ENCODE measurements around the gene POLE2.

The POLE2 gene

GRCh38 chr14:49636866-49637265 is 51.1 kb downstream of the POLE2 start:
- Histone ChIP-seq H3K36me3 (ENCODE audit: control insufficient read depth in 1 of 2, insufficient read depth in 2 of 2, low read length in 2 of 2) (peaks cover 6 to 7% of the 10 kb centered on the region in 2 donors), H3K4me3 (ENCODE audit: low read depth in 1 of 2, low read length in 2 of 2) (no peak overlapping the region), H3K27me3 (ENCODE audit: control insufficient read depth in 1 of 2, insufficient read depth in 2 of 2, low read length in 2 of 2) (no peaks in the 10 kb centered on the region), H3K9ac (ENCODE audit: low read depth in 1 of 2, low read length in 2 of 2) (no peak overlapping the region), H3K4me1 (ENCODE audit: control insufficient read depth in 1 of 2, insufficient read depth in 2 of 2, low read length in 2 of 2) (peaks cover 9 to 29% of the 10 kb centered on the region in 2 donors), H3K9me3 (ENCODE audit: control insufficient read depth in 1 of 2, low read length in 2 of 2) (no peaks in the 10 kb centered on the region), H3K27ac (ENCODE audit: low read depth, low read length) (no peak overlapping the region)

DNA sequence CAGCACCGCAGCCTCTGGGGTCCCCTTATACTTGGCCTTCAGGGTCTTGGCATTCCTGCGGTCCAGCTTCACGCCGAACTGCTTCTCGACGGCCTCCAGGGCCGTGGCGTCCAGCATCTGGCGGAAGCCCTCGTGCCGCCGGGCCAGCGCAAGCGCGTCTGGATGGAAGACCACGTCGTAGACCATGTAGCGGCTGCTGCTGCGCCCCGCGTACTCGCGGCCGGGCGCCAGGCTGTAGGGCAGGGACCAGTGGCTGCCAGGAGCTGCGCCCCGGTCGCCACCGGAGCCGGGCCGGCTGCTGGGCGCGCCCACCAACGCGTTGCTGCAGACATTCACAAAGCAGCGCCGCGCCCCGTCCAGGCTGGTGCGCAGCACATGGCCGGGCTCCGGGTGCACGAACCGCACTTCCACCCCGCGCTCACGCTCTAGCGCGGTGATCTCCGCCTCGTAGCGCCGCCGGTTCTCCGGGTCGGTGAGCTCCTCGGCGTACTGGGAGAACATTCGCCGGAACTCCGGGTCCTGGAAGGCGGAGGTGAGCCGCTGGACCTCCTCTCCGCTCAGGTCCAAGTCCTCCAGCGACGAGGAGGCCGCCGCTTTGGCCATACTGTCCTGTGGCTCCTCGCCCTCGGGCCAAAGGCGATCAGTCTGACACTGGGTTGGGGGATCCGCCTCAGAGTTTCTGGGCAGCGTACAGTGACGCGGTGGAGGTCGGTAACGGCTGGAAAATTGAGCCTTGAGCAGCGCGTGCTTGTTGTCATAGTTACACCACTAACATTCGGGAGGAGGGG is 53.3 kb downstream of the POLE2 start, which contains the start of gene DNAAF2:
DNAAF2 (minus strand) TSS at position 698 of the 788 bp plus-strand sequence; CDS start at position 603, 95 bp downstream.
- H3K4me1 ChIP-seq (ENCODE audit: control insufficient read depth in 1 of 2, insufficient read depth in 2 of 2, low read length in 2 of 2), result peaks cover 3 to 10% of the 10 kb centered on the region in 2 donors

GRCh38 chr14:49633640-49634546 is 54.1 kb downstream of the POLE2 start:
- Histone ChIP-seq H3K9me3 (ENCODE audit: control insufficient read depth in 1 of 2, low read length in 2 of 2) (no peaks in the 10 kb centered on the region), H3K4me1 (ENCODE audit: control insufficient read depth in 1 of 2, insufficient read depth in 2 of 2, low read length in 2 of 2) (peaks cover 3 to 10% of the 10 kb centered on the region in 2 donors), H3K27ac (ENCODE audit: low read depth, low read length) (peak overlapping the region; percentile 98), H3K9ac (ENCODE audit: low read depth in 1 of 2, low read length in 2 of 2) (peak overlapping the region; percentile 95 to 96), H3K4me3 (ENCODE audit: low read depth in 1 of 2, low read length in 2 of 2) (peak overlapping the region; percentile 92 to 96), H3K36me3 (ENCODE audit: control insufficient read depth in 1 of 2, insufficient read depth in 2 of 2, low read length in 2 of 2) (peaks cover 4 to 6% of the 10 kb centered on the region in 2 donors), H3K27me3 (ENCODE audit: control insufficient read depth in 1 of 2, insufficient read depth in 2 of 2, low read length in 2 of 2) (no peaks in the 10 kb centered on the region)

More for the DNA sequence above, 53.3 kb downstream of the POLE2 start, which contains the start of gene DNAAF2:
- H3K9ac ChIP-seq (ENCODE audit: low read depth in 1 of 2, low read length in 2 of 2), result peak within 1 kb of the TSS; percentile 95 to 96
- peaks cover 6 to 7% of the 10 kb centered on the region in 2 donors for H3K36me3 ChIP-seq (ENCODE audit: control insufficient read depth in 1 of 2, insufficient read depth in 2 of 2, low read length in 2 of 2)
- peak within 1 kb of the TSS; percentile 92 to 96 for H3K4me3 ChIP-seq (ENCODE audit: low read depth in 1 of 2, low read length in 2 of 2)
- peak within 1 kb of the TSS; percentile 98 for H3K27ac ChIP-seq (ENCODE audit: low read depth, low read length)
- H3K9me3 ChIP-seq (ENCODE audit: control insufficient read depth in 1 of 2, low read length in 2 of 2), result no peaks in the 10 kb centered on the region
- no peaks in the 10 kb centered on the region for H3K27me3 ChIP-seq (ENCODE audit: control insufficient read depth in 1 of 2, insufficient read depth in 2 of 2, low read length in 2 of 2)

DNA sequence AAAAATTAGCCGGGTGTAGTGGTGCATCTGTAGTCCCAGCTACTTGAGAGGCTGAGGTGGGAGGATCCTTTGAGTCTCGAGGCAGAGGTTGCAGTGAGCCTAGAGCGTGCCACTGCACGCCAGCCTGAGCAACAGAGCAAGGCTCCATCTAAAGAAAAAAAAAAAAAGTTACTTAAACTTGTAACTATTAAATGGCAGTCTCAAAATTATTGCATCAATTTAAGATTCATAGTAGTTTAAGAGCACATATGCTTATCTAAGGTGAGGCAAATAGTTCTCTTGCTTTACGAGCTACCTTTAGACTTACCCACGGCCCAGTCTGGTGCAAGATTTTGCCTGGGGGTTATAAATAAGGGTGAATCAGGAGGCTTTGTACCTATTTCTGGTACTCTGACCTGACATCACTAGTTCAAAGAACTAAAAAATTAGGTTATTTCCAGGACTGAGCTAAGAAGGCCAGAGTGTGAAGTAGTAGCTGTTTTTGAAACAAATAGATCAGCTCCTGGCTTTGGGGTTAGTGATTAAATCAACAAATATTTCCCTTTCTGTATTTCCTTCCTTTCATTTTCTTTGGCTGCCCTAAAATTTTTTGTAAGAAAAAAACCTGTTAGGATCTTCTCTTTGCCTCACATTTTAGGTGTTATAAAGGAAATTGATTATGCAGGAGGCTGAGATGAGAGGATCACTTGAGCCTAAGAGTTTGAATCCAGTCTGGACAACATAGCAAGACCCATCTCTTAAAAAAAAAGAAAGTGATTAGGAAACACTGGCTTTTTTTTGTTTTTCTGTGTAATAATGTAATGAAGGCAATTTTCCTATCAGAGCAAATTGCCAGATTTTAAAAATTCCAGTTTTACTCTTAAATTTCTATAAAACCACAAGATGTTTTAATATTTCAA is 63.8 kb downstream of the POLE2 start:
- Histone ChIP-seq H3K27ac (ENCODE audit: low read depth, low read length) (no peak overlapping the region), H3K9ac (ENCODE audit: low read depth in 1 of 2, low read length in 2 of 2) (peak overlapping the region in 1 of 2 donors; percentile 8), H3K4me3 (ENCODE audit: low read depth in 1 of 2, low read length in 2 of 2) (peak overlapping the region; percentile 85 to 95), H3K27me3 (ENCODE audit: control insufficient read depth in 1 of 2, insufficient read depth in 2 of 2, low read length in 2 of 2) (no peaks in the 10 kb centered on the region), H3K9me3 (ENCODE audit: control insufficient read depth in 1 of 2, low read length in 2 of 2) (no peaks in the 10 kb centered on the region), H3K36me3 (ENCODE audit: control insufficient read depth in 1 of 2, insufficient read depth in 2 of 2, low read length in 2 of 2) (no peaks in the 10 kb centered on the region), H3K4me1 (ENCODE audit: control insufficient read depth in 1 of 2, insufficient read depth in 2 of 2, low read length in 2 of 2) (peaks cover 19 to 20% of the 10 kb centered on the region in 2 donors)

DNA sequence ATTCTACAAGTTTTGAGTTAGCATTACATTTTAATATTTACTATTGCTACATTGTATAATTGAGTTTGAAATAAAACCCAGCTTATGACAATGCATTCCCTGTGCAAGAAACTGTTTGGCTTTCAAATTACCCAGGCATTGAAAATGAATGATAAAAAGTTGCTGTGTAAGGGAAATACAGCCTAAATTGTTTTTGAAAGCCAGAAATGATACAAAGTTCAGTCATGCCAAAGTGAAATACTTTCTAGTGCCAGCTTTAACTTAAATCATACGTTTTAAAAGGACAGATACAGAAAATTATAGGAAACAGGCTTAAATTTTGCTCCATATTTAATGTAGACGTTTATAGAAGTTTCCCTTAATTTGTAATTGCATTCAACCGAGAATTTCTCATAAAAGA is 64.6 kb downstream of the POLE2 start:
- H3K4me1 ChIP-seq (ENCODE audit: control insufficient read depth in 1 of 2, insufficient read depth in 2 of 2, low read length in 2 of 2), result peaks cover 25 to 26% of the 10 kb centered on the region in 2 donors
- H3K27ac ChIP-seq (ENCODE audit: low read depth, low read length), result peak overlapping the region; percentile 3
- no peaks in the 10 kb centered on the region for H3K27me3 ChIP-seq (ENCODE audit: control insufficient read depth in 1 of 2, insufficient read depth in 2 of 2, low read length in 2 of 2)
- no peaks in the 10 kb centered on the region for H3K9me3 ChIP-seq (ENCODE audit: control insufficient read depth in 1 of 2, low read length in 2 of 2)
- peak overlapping the region; percentile 85 to 95 for H3K4me3 ChIP-seq (ENCODE audit: low read depth in 1 of 2, low read length in 2 of 2)
- H3K36me3 ChIP-seq (ENCODE audit: control insufficient read depth in 1 of 2, insufficient read depth in 2 of 2, low read length in 2 of 2), result peaks cover under 1 to 6% of the 10 kb centered on the region in 2 donors
- H3K9ac ChIP-seq (ENCODE audit: low read depth in 1 of 2, low read length in 2 of 2), result peak overlapping the region in 1 of 2 donors; percentile 92

DNA sequence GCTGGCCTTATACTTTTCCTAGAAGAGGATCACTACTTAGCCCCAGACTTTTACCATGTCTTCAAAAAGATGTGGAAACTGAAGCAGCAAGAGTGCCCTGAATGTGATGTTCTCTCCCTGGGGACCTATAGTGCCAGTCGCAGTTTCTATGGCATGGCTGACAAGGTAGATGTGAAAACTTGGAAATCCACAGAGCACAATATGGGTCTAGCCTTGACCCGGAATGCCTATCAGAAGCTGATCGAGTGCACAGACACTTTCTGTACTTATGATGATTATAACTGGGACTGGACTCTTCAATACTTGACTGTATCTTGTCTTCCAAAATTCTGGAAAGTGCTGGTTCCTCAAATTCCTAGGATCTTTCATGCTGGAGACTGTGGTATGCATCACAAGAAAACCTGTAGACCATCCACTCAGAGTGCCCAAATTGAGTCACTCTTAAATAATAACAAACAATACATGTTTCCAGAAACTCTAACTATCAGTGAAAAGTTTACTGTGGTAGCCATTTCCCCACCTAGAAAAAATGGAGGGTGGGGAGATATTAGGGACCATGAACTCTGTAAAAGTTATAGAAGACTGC is 65.9 kb downstream of the POLE2 start:
- Histone ChIP-seq H3K4me3 (ENCODE audit: low read depth in 1 of 2, low read length in 2 of 2) (peak overlapping the region; percentile 85 to 95), H3K4me1 (ENCODE audit: control insufficient read depth in 1 of 2, insufficient read depth in 2 of 2, low read length in 2 of 2) (peaks cover 26 to 32% of the 10 kb centered on the region in 2 donors), H3K27ac (ENCODE audit: low read depth, low read length) (no peak overlapping the region), H3K9me3 (ENCODE audit: control insufficient read depth in 1 of 2, low read length in 2 of 2) (no peaks in the 10 kb centered on the region), H3K27me3 (ENCODE audit: control insufficient read depth in 1 of 2, insufficient read depth in 2 of 2, low read length in 2 of 2) (no peaks in the 10 kb centered on the region), H3K36me3 (ENCODE audit: control insufficient read depth in 1 of 2, insufficient read depth in 2 of 2, low read length in 2 of 2) (peaks cover 6 to 19% of the 10 kb centered on the region in 2 donors), H3K9ac (ENCODE audit: low read depth in 1 of 2, low read length in 2 of 2) (peak overlapping the region; percentile 92 to 94)

- Histone ChIP-seq H3K9ac (ENCODE audit: low read depth in 1 of 2, low read length in 2 of 2) (peak overlapping the region; percentile 92 to 94), H3K9me3 (ENCODE audit: control insufficient read depth in 1 of 2, low read length in 2 of 2) (no peaks in the 10 kb centered on the region), H3K4me1 (ENCODE audit: control insufficient read depth in 1 of 2, insufficient read depth in 2 of 2, low read length in 2 of 2) (peaks cover 26 to 32% of the 10 kb centered on the region in 2 donors), H3K4me3 (ENCODE audit: low read depth in 1 of 2, low read length in 2 of 2) (peak overlapping the region; percentile 85 to 95), H3K36me3 (ENCODE audit: control insufficient read depth in 1 of 2, insufficient read depth in 2 of 2, low read length in 2 of 2) (peaks cover 6 to 24% of the 10 kb centered on the region in 2 donors), H3K27ac (ENCODE audit: low read depth, low read length) (peak overlapping the region; percentile 99), H3K27me3 (ENCODE audit: control insufficient read depth in 1 of 2, insufficient read depth in 2 of 2, low read length in 2 of 2) (no peaks in the 10 kb centered on the region)
Measured at GRCh38 chr14:49621114-49621881, 66.7 kb downstream of the POLE2 start.

DNA sequence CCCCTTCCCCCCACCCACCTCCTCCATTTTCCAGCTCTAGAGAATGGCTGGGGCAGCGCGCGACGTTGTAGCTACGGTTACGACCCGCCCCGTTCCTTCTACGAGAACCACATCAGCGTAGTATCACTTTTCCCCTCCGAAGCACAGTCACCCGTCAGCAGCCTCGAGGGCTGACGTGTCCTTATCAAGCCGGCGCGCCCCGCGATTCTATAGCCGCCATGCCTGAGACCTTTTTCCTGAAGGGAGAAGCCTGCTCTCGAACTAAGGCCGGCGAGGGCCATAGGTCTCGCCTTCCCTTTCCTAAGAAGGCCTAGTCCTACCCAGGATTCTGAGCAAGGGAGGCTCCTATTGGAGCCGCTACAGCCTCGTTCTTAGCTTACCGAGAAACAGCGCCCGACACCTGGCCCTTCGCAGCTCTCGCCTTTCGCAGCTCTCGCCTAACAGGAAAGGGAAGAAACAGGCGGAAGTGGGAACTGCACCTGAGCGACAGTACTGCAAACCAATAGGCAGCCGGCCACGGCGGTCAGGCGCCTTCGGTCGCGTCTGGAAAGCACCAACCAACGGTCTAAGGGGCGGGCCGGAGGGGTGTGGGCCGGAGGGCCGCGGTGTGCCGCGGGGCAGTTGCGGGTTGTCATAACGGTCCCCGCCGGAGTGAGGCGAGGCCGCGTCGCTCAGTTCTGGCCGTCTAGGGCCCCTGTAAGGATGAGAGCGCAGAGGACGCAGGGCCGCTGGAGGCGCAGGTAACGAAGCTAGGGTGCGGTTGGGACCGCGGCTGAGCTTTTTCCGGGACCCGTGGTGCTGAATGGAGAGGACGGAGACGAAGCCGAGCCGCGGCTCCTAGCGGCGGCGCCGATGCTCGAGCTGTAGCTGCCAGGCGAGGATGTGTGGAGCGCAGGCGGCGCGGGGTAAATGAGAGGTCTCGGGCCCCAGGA is 67.6 kb downstream of the POLE2 start, which contains the start of the genes MGAT2 and RPL36AL:
MGAT2 (plus strand) TSS at position 618 of the 932 bp plus-strand sequence. CDS start 470 bp downstream, outside the sequence.
RPL36AL (minus strand) TSS at position 445 of the 932 bp plus-strand sequence. CDS start 1,522 bp downstream, outside the sequence.
- Histone ChIP-seq H3K27me3 (ENCODE audit: control insufficient read depth in 1 of 2, insufficient read depth in 2 of 2, low read length in 2 of 2) (no peaks in the 10 kb centered on the region), H3K9me3 (ENCODE audit: control insufficient read depth in 1 of 2, low read length in 2 of 2) (no peaks in the 10 kb centered on the region), H3K27ac (ENCODE audit: low read depth, low read length) (peak within 1 kb of the TSS; percentile 99), H3K9ac (ENCODE audit: low read depth in 1 of 2, low read length in 2 of 2) (peak within 1 kb of the TSS; percentile 92 to 100), H3K36me3 (ENCODE audit: control insufficient read depth in 1 of 2, insufficient read depth in 2 of 2, low read length in 2 of 2) (peaks cover 6 to 24% of the 10 kb centered on the region in 2 donors), H3K4me3 (ENCODE audit: low read depth in 1 of 2, low read length in 2 of 2) (peak within 1 kb of the TSS; percentile 85 to 95), H3K4me1 (ENCODE audit: control insufficient read depth in 1 of 2, insufficient read depth in 2 of 2, low read length in 2 of 2) (peaks cover 26 to 32% of the 10 kb centered on the region in 2 donors)

All from duodenal mucosa (tissue), 2 donors.